GM18858 (cell line): ENCODE data around the gene FASN.

Source experiments
- ATAC-seq: cut with Tn5 transposase; IDR thresholded peaks from one replicate; pipeline ENCODE4 v1.9.1; 2021; ENCODE audit not compliant: unreplicated experiment

Gene FASN

DNA sequence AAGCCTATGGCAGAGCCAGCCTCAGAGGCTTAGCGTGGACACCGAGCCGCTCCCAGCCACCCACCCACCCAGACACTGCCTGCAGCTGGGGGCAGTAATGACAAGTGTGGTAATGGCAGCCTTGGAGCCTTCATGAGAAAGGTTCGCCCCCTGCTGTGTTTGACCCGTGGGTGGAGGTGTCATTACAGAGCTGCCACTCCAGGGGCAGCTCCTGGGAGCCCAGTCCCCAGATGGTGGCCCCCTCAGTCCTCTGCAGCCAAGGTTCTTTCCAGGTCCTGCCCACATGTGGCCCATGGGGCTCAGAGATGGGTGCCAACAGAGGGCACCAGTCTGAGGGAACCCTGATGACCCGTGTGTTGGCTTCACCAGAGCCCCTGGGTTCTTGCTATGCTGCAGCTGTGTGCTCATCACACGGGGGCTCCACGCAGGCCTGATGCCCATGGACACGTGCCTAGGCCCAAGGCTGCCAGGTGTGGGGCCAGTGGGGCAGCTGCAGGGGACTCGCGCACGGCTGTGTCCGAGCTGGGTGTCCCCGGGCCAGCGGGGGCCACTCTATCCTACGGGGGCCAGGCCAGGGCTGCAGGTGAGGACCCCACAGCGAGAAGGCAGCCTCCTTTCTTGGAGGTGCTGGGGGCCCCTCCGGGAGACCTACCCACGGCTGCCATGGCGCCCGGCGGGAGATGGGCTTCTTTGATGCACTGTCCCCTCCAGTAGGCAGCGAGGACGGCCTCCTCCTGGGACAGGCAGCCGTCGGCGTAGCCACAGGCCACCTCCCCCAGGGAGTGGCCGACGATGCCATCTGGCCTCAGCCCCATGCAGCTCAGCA is 8.1 kb downstream of the FASN start:
- no peak for ATAC-seq

- no peak for ATAC-seq
These were observed 9.0 kb downstream of the FASN start for GRCh38 chr17:82088838-82089722.

DNA sequence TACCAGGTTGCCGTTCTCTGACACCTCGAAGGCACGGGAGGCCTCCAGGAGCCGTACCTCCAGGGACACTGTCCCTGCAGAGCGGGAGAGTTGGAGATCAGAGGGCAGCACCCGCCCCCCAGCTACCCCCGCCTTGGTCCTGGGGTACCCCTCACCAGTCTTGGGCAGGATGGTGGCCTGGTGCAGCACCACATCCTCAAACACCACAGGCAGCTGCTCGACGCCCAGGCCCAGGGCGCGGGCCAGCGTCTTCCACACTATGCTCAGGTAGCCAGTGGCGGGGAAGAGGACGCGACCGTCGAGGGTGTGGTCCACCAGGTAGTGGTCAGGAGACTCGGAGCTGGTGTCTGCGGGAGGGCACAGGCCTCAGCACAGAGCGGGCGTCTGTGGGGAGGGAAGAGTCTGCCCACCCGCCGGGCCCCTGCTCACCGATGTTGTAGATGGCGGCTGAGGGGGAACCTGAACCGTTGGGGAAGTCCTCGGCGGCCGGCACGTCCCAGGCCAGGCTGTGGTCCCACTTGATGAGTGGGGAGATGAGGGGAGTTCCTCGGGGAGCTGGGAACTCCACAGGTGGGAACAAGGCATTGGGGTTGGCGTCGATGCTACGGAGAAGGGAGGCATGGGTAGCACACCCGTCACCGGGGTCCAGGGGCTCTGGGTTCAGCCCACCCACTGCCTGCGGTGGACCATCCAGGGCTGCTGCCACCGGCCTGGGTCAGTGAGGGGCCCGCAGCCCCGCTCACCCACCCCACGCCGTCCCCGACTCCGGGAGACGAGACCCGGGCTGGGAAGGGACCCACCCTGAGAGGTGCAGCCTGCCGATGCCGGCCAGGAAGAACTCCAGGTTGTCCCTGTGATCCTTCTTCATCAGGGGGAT is 9.8 kb downstream of the FASN start:
- ATAC-seq, result no peak

GRCh38 chr17:82086941-82087906 is 10.8 kb downstream of the FASN start:
- no peak for ATAC-seq

GRCh38 chr17:82085931-82086764 is 11.9 kb downstream of the FASN start:
- ATAC-seq, result no peak

DNA sequence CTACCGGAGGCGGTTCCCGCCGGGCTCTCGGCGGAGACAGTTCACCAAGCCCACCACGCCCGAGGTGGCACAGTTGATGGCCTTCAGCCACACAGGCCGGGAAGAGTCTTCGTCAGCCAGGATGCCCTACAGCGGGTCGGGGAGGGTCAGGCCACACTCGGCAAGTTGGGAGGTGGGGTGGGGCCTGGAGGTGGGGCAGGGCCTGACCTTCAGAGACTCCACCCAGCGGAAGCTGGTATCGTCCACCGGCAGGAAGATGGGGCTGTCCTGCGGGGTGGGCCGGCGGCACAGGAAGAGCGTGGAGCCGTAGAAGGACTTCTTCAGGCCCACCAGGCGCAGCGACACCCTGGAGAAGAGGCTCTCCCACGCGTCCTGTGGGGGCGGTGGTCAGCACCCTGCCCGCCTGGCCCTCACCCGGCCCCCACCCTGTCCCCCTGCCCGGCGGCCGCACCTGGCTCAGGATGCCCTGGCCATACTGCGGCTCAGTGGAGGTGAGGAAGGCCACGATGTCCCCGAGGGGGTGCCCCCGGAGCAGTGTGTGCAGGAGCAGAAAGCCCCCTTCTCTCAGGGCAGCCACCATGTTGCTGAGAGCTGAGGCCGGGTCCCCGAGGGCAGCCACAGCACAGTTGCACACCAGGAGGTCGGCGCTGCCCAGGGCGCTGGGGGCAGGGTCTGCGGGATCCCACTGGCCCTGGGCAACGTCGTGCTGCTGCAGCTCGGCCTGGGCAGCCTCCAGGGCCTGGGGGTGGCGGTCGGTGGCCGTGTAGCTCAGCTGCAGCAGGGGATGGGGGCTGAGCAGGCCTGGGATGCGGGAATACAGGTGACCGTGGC is 12.8 kb downstream of the FASN start:
- no peak for ATAC-seq

GRCh38 chr17:82084373-82085030 is 13.5 kb downstream of the FASN start:
- no peak for ATAC-seq

- no peak for ATAC-seq
These were observed 14.3 kb downstream of the FASN start for GRCh38 chr17:82083533-82084359.

DNA sequence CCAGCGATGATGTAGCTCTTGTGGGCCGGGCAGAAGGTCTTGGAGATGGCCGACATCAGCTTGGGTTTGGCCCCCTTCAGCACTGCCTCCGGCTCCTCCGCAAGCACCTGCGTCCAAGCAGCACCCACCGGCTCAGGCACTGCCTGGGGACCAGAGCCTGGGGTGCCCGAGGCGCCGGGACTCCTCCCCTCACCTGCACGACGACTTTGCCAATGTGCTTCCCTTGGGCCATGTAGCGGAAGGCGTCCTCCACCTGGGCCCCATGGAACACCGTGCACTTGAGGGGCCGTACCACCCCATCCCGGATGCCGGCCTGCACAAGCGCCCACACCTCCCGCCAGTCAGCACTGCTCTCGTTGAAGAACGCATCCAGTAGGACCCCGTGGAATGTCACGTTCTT is 15.0 kb downstream of the FASN start:
- no peak for ATAC-seq

- ATAC-seq, result no peak
These were observed 15.6 kb downstream of the FASN start for GRCh38 chr17:82082456-82082855.

GRCh38 chr17:82081966-82082365 is 16.1 kb downstream of the FASN start:
- ATAC-seq, result no peak

DNA sequence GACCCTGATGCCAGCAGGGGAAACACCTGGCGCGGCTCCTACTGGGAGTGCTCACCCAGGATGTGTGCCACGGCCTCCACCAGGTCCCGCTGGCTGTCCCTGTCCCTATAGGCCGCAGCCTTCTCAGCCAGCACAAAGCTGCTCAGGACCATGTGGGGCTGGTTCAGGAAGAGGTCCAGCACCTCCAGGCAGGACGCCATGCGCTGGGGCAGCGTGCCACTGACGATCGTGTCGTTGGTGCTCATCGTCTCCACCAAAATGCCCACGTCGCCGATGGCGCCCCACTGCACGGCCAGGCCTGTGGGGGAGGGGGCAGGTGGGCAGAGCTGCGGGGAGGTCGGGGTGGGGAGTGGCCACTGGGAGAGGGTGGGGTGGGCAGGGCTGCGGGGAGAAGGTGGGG is 16.5 kb downstream of the FASN start:
- ATAC-seq, result no peak

DNA sequence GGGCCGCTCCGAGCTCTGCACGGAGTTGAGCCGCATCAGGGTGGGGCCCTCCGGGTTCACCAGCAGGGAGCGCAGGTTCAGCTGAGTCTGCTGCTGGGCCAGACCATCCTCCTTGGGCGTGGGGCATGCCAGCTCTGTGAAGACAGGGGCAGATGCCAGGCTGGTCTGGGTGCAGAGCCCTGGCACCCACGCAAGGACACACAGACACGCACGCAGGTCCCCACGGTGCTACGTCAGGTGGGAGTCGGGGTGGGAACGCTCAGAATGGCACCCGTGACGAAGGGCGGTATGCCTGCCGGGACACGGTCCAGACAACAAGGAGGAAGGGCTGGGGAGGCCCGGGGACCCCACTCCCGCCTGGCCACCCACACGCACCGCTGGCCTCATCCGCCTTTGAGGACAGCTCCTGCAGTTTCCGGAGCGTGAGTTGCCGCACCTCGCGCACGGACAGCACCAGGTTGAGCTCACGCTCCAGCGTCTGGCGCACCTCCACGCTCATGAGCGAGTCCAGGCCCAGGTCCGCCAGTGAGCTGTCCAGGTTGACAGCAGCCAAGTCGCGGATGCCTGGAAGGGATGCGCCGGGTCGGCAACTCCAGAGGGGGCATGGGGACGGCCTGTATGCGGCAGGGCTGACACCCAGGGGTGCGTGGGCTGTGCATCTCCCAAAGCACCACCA is 17.1 kb downstream of the FASN start:
- no peak for ATAC-seq

DNA sequence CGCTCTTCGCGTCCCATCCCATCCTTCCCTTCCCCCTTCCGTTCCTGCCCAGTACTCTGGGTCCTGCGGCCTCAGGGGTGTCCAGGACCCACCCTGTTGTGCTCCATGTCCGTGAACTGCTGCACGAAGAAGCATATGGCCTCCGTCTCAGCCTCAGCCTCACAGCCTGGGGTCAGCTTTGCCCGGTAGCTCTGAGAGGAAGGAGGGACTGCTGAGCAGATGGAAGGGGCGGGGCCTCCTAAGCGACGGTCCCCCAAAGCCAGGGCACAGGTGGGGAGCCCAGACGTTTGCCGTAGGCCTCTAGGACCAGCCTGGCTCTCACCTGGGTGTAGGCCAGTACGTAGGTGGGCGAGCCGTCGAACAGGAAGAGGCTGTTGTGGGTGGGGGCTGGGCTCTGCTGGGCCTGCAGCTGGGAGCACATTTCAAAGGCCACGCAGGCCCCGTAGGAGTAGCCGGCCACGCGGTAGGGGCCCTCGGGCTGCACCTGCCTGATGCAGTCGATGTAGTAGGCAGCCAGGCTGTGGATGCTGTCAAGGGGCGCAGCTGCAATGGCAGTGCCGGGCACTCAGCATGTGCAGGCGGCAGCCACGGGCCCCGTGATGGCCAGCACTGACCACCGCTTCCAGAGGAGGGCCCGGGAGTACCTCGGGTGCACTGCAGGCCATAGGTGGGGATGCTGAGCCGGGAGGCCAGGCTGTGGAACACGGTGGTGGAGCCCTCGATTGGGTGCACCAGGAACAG is 17.8 kb downstream of the FASN start:
- ATAC-seq, result no peak

- no peak for ATAC-seq
These were observed 18.9 kb downstream of the FASN start for GRCh38 chr17:82079001-82079677.
